MM.1S (cell line): ENCODE data around the gene MKNK1.
A peak's percentile ranks its signal among the peaks of the same experiment; 100 is the strongest.
"Not testable (repeated sequence)": the region's sequence is repeated elsewhere in the genome, so short reads cannot be mapped to it uniquely, and the experiment has no call there.

Source experiments
- DNase-seq: peaks from one replicate; pipeline ENCODE4 v3.0.0-alpha.2; 2015
- H2AFZ ChIP-seq: fragments of 300-600 bp; sonication (generic); 2 replicates; pipeline ENCODE4 v1.6.0; 2016; ENCODE audit warnings: antibody characterized with exemption, low read length
- H3F3A ChIP-seq: fragments of 300-600 bp; sonication (generic); 2 replicates; pipeline ENCODE4 v1.6.1; 2016; ENCODE audit warnings: mild to moderate bottlenecking, antibody characterized with exemption, low read length, moderate library complexity, mixed read lengths; ENCODE audit not compliant: insufficient read depth
- H3K27ac ChIP-seq: fragments of 300-600 bp; sonication (generic); 2 replicates; pipeline ENCODE4 v1.5.1; 2016; ENCODE audit warnings: mild to moderate bottlenecking, low read length
- H3K27me3 ChIP-seq: fragments of 300-600 bp; sonication (generic); replicated peaks from 2 replicates; pipeline ENCODE4 v1.6.0; 2016; ENCODE audit warnings: low read length; ENCODE audit not compliant: insufficient read depth
- H3K36me3 ChIP-seq: fragments of 300-600 bp; sonication (generic); replicated peaks from 2 replicates; pipeline ENCODE4 v1.6.1; 2016; ENCODE audit warnings: mild to moderate bottlenecking, low read length, mixed read lengths; ENCODE audit not compliant: insufficient read depth
- H3K4me1 ChIP-seq: fragments of 300-600 bp; sonication (generic); 2 replicates; pipeline ENCODE4 v1.6.1; 2016; ENCODE audit warnings: low read length, mixed read lengths
- H3K4me2 ChIP-seq: fragments of 300-600 bp; sonication (generic); 2 replicates; pipeline ENCODE4 v1.6.0; 2016; ENCODE audit warnings: low read depth, low read length
- H3K4me3 ChIP-seq: fragments of 300-600 bp; sonication (generic); 2 replicates; pipeline ENCODE4 v1.5.1; 2016; ENCODE audit warnings: low read length, mixed read lengths
- H3K79me2 ChIP-seq: fragments of 300-600 bp; sonication (generic); 2 replicates; pipeline ENCODE4 v1.6.1; 2016; ENCODE audit warnings: mixed run types, low read length, mixed read lengths
- H3K9ac ChIP-seq: fragments of 300-600 bp; sonication (generic); 2 replicates; pipeline ENCODE4 v1.6.1; 2016; ENCODE audit warnings: low read length, mixed read lengths
- H3K9me2 ChIP-seq: fragments of 300-600 bp; sonication (generic); replicated peaks from 2 replicates; pipeline ENCODE4 v1.6.1; 2016; ENCODE audit warnings: mild to moderate bottlenecking, low read length, mixed read lengths; ENCODE audit not compliant: insufficient read depth
- H3K9me3 ChIP-seq: fragments of 300-600 bp; sonication (generic); replicated peaks from 2 replicates; pipeline ENCODE4 v1.6.1; 2016; ENCODE audit warnings: mild to moderate bottlenecking, low read length, mixed read lengths; ENCODE audit not compliant: insufficient read depth
- H4K20me1 ChIP-seq: fragments of 300-600 bp; sonication (generic); 2 replicates; pipeline ENCODE4 v1.6.1; 2016; ENCODE audit warnings: mild to moderate bottlenecking, low read length, moderate library complexity, mixed read lengths; ENCODE audit not compliant: insufficient read depth
- EZH2 ChIP-seq: fragments of 300-600 bp; sonication (generic); optimal IDR thresholded peaks from 2 replicates; pipeline ENCODE3; 2017; ENCODE audit warnings: low read depth, mild to moderate bottlenecking, antibody characterized with exemption, low read length, mixed read lengths
- EZH2phosphoT487 ChIP-seq: fragments of 300-600 bp; sonication (generic); IDR thresholded peaks from 2 replicates; pipeline ENCODE4 v1.6.1; 2018; ENCODE audit warnings: antibody characterized with exemption, low read length
- TF ChIP-seq, protein P1 (sequence below): fragments of 300-600 bp; sonication (generic); IDR thresholded peaks from 2 replicates; pipeline ENCODE4 v1.5.1; 2016; ENCODE audit warnings: antibody characterized with exemption, low read length, mixed read lengths

The MKNK1 gene

DNA sequence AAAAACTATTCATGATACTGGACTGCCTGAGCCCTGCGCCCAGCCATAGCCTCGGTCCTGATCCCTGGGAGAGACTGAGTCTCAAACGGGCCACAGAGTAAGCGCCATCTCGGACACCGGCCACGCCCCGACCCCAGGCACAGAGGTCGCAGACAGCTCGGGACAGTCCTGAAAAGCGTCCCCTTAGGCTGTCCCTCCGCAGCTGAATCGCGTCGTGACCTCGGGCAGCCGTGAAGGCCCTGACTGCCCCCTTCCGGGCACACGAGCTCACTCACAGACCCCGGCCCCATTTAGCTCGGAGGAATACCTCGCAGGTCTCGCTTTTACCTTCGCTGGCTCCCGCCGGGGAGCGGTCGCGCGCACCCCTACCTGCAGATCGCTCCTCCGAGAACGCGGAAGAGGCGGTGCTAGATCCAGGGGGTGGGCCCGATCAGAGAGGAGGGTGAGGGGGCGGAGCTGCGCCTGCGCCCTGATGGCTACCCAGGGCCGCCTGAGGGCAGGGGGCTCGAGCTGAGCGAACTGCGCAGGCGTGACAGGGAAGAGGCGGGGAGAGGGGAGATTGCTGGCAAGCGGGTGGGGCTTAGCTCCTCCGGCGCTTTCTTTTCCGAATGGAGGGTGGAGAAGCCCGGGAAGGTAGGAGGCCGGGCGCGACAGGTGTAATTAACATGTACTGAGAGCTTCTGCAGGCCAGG, at the start of gene MKNK1:
Gene MKNK1, minus strand, starts transcription at position 411 of the 692 bp plus-strand sequence. CDS start 20,941 bp downstream, outside the sequence.
- no peaks in the 10 kb centered on the region for H3K9me3 ChIP-seq
- no peaks in the 10 kb centered on the region for H3F3A ChIP-seq
- no peaks in the 10 kb centered on the region for H3K27me3 ChIP-seq
- H3K79me2 ChIP-seq = peaks cover 11% of the 10 kb centered on the region; the same call in 1 of the 2 replicates
- DNase-seq = peak; percentile 97
- H3K9ac ChIP-seq = peak within 1 kb of the TSS; percentile 77
- H3K4me1 ChIP-seq = 0 out of 2 replicates have a peak, but pooled peaks cover 4% of the 10 kb centered on the region
- H3K4me2 ChIP-seq = peak within 1 kb of the TSS; percentile 81
- H4K20me1 ChIP-seq = no peaks in the 10 kb centered on the region
- H3K27ac ChIP-seq = no peak within 1 kb of the TSS
- H2AFZ ChIP-seq = peak within 1 kb of the TSS; percentile 94
- H3K4me3 ChIP-seq = peak within 1 kb of the TSS; percentile 92
- TF ChIP-seq EZH2 = no peak
- TF ChIP-seq, protein P1, sequence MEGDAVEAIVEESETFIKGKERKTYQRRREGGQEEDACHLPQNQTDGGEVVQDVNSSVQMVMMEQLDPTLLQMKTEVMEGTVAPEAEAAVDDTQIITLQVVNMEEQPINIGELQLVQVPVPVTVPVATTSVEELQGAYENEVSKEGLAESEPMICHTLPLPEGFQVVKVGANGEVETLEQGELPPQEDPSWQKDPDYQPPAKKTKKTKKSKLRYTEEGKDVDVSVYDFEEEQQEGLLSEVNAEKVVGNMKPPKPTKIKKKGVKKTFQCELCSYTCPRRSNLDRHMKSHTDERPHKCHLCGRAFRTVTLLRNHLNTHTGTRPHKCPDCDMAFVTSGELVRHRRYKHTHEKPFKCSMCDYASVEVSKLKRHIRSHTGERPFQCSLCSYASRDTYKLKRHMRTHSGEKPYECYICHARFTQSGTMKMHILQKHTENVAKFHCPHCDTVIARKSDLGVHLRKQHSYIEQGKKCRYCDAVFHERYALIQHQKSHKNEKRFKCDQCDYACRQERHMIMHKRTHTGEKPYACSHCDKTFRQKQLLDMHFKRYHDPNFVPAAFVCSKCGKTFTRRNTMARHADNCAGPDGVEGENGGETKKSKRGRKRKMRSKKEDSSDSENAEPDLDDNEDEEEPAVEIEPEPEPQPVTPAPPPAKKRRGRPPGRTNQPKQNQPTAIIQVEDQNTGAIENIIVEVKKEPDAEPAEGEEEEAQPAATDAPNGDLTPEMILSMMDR = 0 out of 2 replicates have a peak, but pooled peaks have one; percentile 7
- H3K9me2 ChIP-seq = no peaks in the 10 kb centered on the region
- H3K36me3 ChIP-seq = no peaks in the 10 kb centered on the region

DNA sequence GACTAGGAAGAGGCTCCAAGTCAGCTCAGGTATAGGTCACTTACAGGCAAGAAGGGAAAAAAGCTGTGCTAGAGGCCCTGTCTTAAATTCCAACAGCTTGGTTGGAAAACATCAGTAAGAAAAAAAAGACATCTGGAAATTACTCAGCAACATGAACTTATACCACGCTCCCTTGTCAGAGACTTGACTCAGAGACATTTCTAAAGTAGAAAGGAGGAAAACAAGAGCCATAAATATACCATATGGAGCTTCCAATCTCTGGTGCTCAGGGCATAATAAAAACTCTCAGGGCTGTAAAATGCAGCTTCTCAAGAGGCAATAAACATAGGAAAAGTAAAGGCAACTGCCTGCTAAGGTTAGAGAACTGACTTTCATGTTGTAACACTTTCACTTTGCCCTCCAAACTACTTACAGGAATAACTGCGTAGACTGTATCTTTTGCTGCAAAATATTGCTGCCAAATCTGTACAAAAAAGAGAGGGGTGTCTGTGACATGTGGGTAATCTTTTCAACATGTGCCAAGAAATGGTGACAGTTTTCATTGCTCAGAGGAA, 49.4 kb upstream of the MKNK1 start:
- Histone ChIP-seq H3K4me1 (no peaks in the 10 kb centered on the region), H3K9me3 (no peaks in the 10 kb centered on the region), H3K4me2 (no peak overlapping the region), H3K9ac (no peak overlapping the region), H3K27ac (no peak overlapping the region), H3K36me3 (peaks cover 4% of the 10 kb centered on the region; the same call in 1 of the 2 replicates), H3K79me2 (no peaks in the 10 kb centered on the region), H3K27me3 (no peaks in the 10 kb centered on the region), H3K9me2 (no peaks in the 10 kb centered on the region), H3F3A (no peaks in the 10 kb centered on the region), H4K20me1 (no peaks in the 10 kb centered on the region), H2AFZ (no peak overlapping the region), H3K4me3 (no peak overlapping the region)
- no peak for TF ChIP-seq EZH2
- TF ChIP-seq EZH2phosphoT487 = no peak
- TF ChIP-seq, protein P1 = no peak
- DNase-seq = no peak

DNA sequence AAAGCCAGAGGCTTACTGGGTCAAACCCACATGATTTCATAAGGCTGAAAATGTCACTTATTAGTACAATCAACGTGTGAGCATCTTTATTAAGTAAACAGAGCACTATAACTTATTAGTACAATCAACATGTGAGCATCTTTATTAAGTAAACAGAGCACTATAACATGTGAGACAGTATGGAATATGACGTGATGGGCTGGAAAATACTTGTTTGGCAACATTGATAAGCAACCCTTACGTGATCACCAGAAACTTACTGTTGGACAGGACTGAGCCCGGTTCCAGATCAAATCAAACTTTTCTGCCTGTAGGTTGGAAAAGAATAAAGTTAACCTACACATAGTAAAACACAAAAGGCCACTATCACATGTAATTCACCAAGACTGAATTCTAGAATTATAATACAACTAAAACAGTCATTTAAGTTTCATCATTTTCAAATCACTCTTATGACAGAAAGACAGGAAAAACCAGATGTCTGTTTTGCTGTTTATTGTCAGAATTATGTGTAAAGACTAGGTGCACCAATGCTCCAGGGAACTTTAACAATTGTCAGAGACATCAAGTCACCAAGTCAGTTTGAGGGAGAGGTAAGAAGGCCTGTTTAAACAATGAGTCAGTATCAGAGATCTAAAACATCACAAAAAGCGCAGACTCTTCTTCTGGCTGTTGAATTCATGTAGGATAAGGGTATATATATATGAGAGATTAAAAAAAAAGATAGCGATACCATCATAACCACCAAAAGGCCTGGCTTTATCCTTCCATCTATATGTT, 48.4 kb upstream of the MKNK1 start:
- H3K9ac ChIP-seq = no peak overlapping the region
- H3K9me2 ChIP-seq = no peaks in the 10 kb centered on the region
- no peak for DNase-seq
- no peaks in the 10 kb centered on the region for H3K27me3 ChIP-seq
- H3K36me3 ChIP-seq = 0 out of 2 replicates have a peak, but pooled peaks cover 4% of the 10 kb centered on the region
- H3K79me2 ChIP-seq = no peaks in the 10 kb centered on the region
- no peak overlapping the region for H2AFZ ChIP-seq
- H3K27ac ChIP-seq = no peak overlapping the region
- no peaks in the 10 kb centered on the region for H3K9me3 ChIP-seq
- no peak overlapping the region for H3K4me3 ChIP-seq
- H4K20me1 ChIP-seq = no peaks in the 10 kb centered on the region
- H3F3A ChIP-seq = no peaks in the 10 kb centered on the region
- H3K4me1 ChIP-seq = no peaks in the 10 kb centered on the region
- no peak overlapping the region for H3K4me2 ChIP-seq
- TF ChIP-seq EZH2 (no peak), EZH2phosphoT487 (no peak)
- TF ChIP-seq, protein P1 = no peak

DNA sequence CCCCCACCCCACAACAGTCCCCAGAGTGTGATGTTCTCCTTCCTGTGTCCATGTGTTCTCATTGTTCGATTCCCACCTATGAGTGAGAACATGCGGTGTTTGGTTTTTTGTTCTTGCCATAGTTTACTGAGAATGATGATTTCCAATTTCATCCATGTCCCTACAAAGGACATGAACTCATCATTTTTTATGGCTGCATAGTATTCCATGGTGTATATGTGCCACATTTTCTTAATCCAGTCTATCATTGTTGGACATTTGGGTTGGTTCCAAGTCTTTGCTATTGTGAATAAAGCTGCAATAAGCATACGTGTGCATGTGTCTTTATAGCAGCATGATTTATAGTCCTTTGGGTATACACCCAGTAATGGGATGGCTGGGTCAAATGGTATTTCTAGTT, 47.1 kb upstream of the MKNK1 start:
- H2AFZ ChIP-seq, H4K20me1 ChIP-seq, H3K9me3 ChIP-seq, H3K79me2 ChIP-seq, H3K9ac ChIP-seq, H3K27me3 ChIP-seq, H3K4me2 ChIP-seq, H3K9me2 ChIP-seq, DNase-seq, H3K27ac ChIP-seq, H3F3A ChIP-seq, H3K4me3 ChIP-seq, H3K36me3 ChIP-seq, H3K4me1 ChIP-seq: not testable (repeated sequence)
